DOHH2 (cell line): Measurements from ENCODE around the gene OR13A1.
"Not testable (repeated sequence)": the region's sequence is repeated elsewhere in the genome, so short reads cannot be mapped to it uniquely, and the experiment has no call there.

ENCODE experiments used
- CTCF ChIP-seq: fragments of 200-600 bp; sonication (generic); IDR thresholded peaks from one replicate; pipeline ENCODE4 v1.5.1; 2014; ENCODE audit warnings: antibody characterized with exemption, mild to moderate bottlenecking, low read depth, low read length; ENCODE audit not compliant: poor library complexity, severe bottlenecking
- EZH2phosphoT487 ChIP-seq: fragments of 200-600 bp; sonication (generic); IDR thresholded peaks from 2 replicates; pipeline ENCODE4 v1.6.1; 2017; ENCODE audit warnings: borderline replicate concordance, mild to moderate bottlenecking, antibody characterized with exemption, low read length, moderate library complexity, mixed read lengths

GRCh38 chr10:45331824-45332223, 16.4 kb upstream of the OR13A1 start:
- TF ChIP-seq CTCF, EZH2phosphoT487: not testable (repeated sequence)
